ENCODE results near the gene PRR19. TPM values are rescaled to one million over a fixed set of nuclear protein-coding genes. Genes with fewer than 3 reads are reported as not detected.

Gene PRR19
- total RNA-seq, 2 experiments from 2014 or later: 0.38 to 0.49 TPM

GRCh38 chr19:42344336-42344893 lies 42.5 kb downstream of the PRR19 start:
- H3K4me1 Mint-ChIP-seq (ENCODE audit: low read depth): no peaks in the 10 kb centered on the region
- peaks cover 1% of the 10 kb centered on the region for H3K36me3 Mint-ChIP-seq (ENCODE audit: low read depth)
- ChIA-PET POLR2A (interaction anchor here (1.0 to 2.0 kb wide), 2 partner anchors 10 to 37 kb away, joined by 3 to 7 read pairs; no protein-coding TSS in a partner anchor), CTCF (interaction anchor here (2.5 kb wide), 1 partner anchor 10 kb away, joined by 5 read pairs; no protein-coding TSS in a partner anchor)
- no peak for TF ChIP-seq CTCF (IDR thresholded peaks at IDR 0.05)
- H3K27ac Mint-ChIP-seq: no peak overlapping the region
- H3K27me3 Mint-ChIP-seq: no peaks in the 10 kb centered on the region
- H3K9me3 Mint-ChIP-seq: no peaks in the 10 kb centered on the region
- no peak overlapping the region for H3K4me3 Mint-ChIP-seq
- DNase-seq (no peak), ATAC-seq (no peak)
- intact Hi-C loops (cut with micrococcal nuclease): no loop called here

- no peaks in the 10 kb centered on the region for H3K9me3 Mint-ChIP-seq
- no peak for TF ChIP-seq CTCF (IDR thresholded peaks at IDR 0.05)
- ChIA-PET CTCF (interaction anchor here (2.5 kb wide), 1 partner anchor 9 kb away, joined by 5 read pairs; no protein-coding TSS in a partner anchor), POLR2A (interaction anchor here (1.0 kb wide), 1 partner anchor 36 kb away, joined by 3 read pairs; no protein-coding TSS in a partner anchor)
- DNase-seq (no peak), ATAC-seq (no peak)
- no peaks in the 10 kb centered on the region for H3K27me3 Mint-ChIP-seq
- intact Hi-C loops (cut with micrococcal nuclease): no loop called here
- H3K27ac Mint-ChIP-seq: no peak overlapping the region
- no peaks in the 10 kb centered on the region for H3K36me3 Mint-ChIP-seq (ENCODE audit: low read depth)
- no peaks in the 10 kb centered on the region for H3K4me1 Mint-ChIP-seq (ENCODE audit: low read depth)
- H3K4me3 Mint-ChIP-seq: no peak overlapping the region
These were observed 43.4 kb downstream of the PRR19 start for GRCh38 chr19:42345191-42345812.

DNA sequence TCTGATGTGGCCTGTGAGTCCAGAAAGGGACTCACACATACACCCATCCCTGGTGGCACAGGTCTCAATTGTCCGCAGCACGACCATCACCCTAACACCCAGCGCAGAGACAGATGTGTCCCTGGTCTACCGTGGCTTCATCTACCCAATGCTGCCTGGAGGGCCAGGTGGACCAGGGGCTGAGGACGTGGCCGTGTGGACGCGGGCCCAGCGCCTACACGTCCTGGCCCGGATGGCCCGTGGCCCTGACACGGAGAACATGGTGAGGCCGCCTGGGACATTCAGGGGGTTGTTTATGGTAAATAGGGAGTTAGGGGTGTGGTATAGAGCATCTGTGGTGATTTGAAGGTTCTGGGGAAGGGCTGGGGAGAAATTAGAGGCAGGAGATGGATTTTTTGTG lies 46.3 kb downstream of the PRR19 start:
- no peak for TF ChIP-seq CTCF (IDR thresholded peaks at IDR 0.05)
- intact Hi-C loops (cut with micrococcal nuclease): no loop called here
- Mint-ChIP-seq H3K36me3 (ENCODE audit: low read depth) (no peaks in the 10 kb centered on the region), H3K9me3 (no peaks in the 10 kb centered on the region), H3K4me3 (no peak overlapping the region), H3K27ac (no peak overlapping the region), H3K4me1 (ENCODE audit: low read depth) (no peaks in the 10 kb centered on the region), H3K27me3 (no peaks in the 10 kb centered on the region)
- POLR2A ChIA-PET: no interaction called here
- DNase-seq: no peak
- CTCF ChIA-PET: no interaction called here
- no peak for ATAC-seq

DNA sequence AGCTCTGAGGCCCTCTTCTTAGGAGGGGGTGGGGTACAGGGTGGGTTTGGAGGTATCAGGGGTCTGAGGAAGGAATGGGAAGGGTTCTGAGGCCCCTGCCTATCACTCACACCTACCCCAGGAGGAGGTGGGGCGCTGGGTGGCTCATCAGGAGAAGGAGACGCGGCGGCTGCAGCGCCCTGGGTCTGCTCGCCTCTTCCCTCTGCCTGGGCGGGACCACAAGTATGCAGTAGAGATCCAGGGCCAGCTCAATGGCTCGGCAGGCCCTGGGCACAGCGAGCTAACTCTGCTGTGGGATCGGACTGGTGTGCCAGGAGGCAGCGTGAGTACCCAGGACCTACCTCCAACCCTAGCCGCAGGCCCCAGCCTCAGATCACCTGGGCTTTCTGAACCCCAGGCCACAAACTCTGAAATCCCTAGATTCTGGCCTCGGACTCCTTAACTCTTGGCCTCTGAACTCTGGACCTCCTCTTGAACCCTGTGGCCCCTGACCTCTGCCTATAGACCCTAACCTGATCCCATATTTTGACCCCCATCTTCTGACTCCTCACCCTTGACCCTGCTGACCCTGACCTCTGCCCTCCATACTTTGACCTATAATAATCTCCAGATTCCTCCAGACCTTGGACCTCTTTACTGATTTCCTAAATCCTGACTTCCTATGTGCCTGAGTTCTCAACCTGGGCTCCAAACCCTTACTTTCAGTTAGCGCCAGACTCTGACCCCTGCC lies 47.6 kb downstream of the PRR19 start:
- H3K27ac Mint-ChIP-seq: no peak overlapping the region
- no peak for ATAC-seq

More for the DNA sequence above, 47.6 kb downstream of the PRR19 start:
- no peak overlapping the region for H3K4me3 Mint-ChIP-seq
- no peaks in the 10 kb centered on the region for H3K4me1 Mint-ChIP-seq (ENCODE audit: low read depth)
- ChIA-PET CTCF (no interaction called here), POLR2A (no interaction called here)
- DNase-seq: no peak
- TF ChIP-seq CTCF (IDR thresholded peaks at IDR 0.05): no peak
- no peaks in the 10 kb centered on the region for H3K27me3 Mint-ChIP-seq
- no peaks in the 10 kb centered on the region for H3K9me3 Mint-ChIP-seq
- intact Hi-C loops (cut with micrococcal nuclease): no loop called here
- H3K36me3 Mint-ChIP-seq (ENCODE audit: low read depth): no peaks in the 10 kb centered on the region
